K562 (cell line): ENCODE data around the gene RAG2. TPM values are rescaled to one million over a fixed set of nuclear protein-coding genes. Genes with fewer than 3 reads are reported as not detected.

Source experiments
- ATAC-seq: fragments of 200-7000 bp; cut with Tn5 transposase; 3 replicates; pipeline ENCODE4 v1.9.1; 2020; ENCODE audit warnings: moderate library complexity
- BruUV-seq: library from RNA; stranded (reverse); fragments of 400-500 nt; replicated peaks from 2 replicates; lab custom pipeline; 2021; lab: Mats Ljungman, UMichigan
- CTCF ChIA-PET: fragments of 300-600 bp; formaldehyde crosslinking; extraction: SDS; loops from one replicate; lab custom pipeline; 2021; ENCODE audit warnings: low intra/inter-chr PET ratio; lab: Yijun Ruan, JAX
- POLR2A ChIA-PET: fragments of 300-600, 350-650 bp; sonication (Branson Sonifier 250); formaldehyde crosslinking; extraction: SDS; loops from one replicate; lab custom pipeline; 2021; ENCODE audit warnings: antibody characterized with exemption, inconsistent platforms; lab: Yijun Ruan, JAX
- DNase-seq, 4 experiments: peaks; one replicate each; pipeline versions ENCODE4 v3.0.0 to v3.0.0-alpha.2; 2011 to 2018; ENCODE audit warnings: low spot score in 3 of 4, mixed read lengths in 3 of 4; ENCODE audit errors: extremely low read depth in 1 of 4
- FAIRE-seq: peaks from 2 replicates; lab custom pipeline; 2011; peaks lifted over from hg19 to GRCh38; lab: Jason Lieb, UNC
- H2AFZ ChIP-seq: 2 replicates; pipeline ENCODE4 v1.6.0; 2011; ENCODE audit warnings: low read depth, low read length, control low read depth, inconsistent platforms
- H3K27ac ChIP-seq: fragments of 200-600 bp; 3 replicates; pipeline ENCODE4 v1.8.0; 2011; ENCODE audit warnings: low read depth, mild to moderate bottlenecking, control low read depth, inconsistent platforms, low read length, moderate library complexity, mixed read lengths; ENCODE audit errors: extremely low read depth
- H3K27me3 ChIP-seq, 2 experiments: fragments of 300-600 bp in 1 of 2; 2 replicates in 1 of 2; 3 replicates in 1 of 2; pipeline versions ENCODE4 v1.6.0 to v1.8.0; 2011; ENCODE audit warnings: inconsistent platforms in 2 of 2, low read length in 2 of 2, mild to moderate bottlenecking in 1 of 2, mixed read lengths in 1 of 2, moderate library complexity in 1 of 2; ENCODE audit not compliant: control insufficient read depth in 2 of 2, insufficient read depth in 2 of 2
- H3K36me3 ChIP-seq: fragments of 300-600 bp; 3 replicates; pipeline ENCODE4 v1.8.0; 2011; ENCODE audit warnings: mild to moderate bottlenecking, low read length, inconsistent platforms; ENCODE audit not compliant: control insufficient read depth, insufficient read depth
- H3K4me1 ChIP-seq, 2 experiments: fragments of 200-600 bp in 1 of 2; replicated peaks in 1 of 2; 2 replicates in 1 of 2; 3 replicates in 1 of 2; pipeline versions ENCODE4 v1.5.1 to v1.8.0; 2011; ENCODE audit warnings: inconsistent platforms in 2 of 2, low read length in 2 of 2, mild to moderate bottlenecking in 1 of 2, mixed read lengths in 1 of 2, moderate library complexity in 1 of 2; ENCODE audit not compliant: control insufficient read depth in 2 of 2, insufficient read depth in 2 of 2
- H3K4me2 ChIP-seq: 2 replicates; pipeline ENCODE4 v1.6.1; 2011; ENCODE audit warnings: low read length, control low read depth, inconsistent platforms, mixed read lengths; ENCODE audit not compliant: insufficient read depth
- H3K4me3 ChIP-seq: fragments of 200-600 bp; sonication (generic), shearing (Covaris generic); 2 replicates; pipeline ENCODE4 v1.5.1; 2016; ENCODE audit warnings: control low read depth, inconsistent platforms
- H3K79me2 ChIP-seq: fragments of 200-600 bp; 3 replicates; pipeline ENCODE4 v1.8.0; 2011; ENCODE audit warnings: low read length, inconsistent platforms; ENCODE audit not compliant: control insufficient read depth, insufficient read depth
- H3K9ac ChIP-seq, 2 experiments: 2 replicates each; pipeline versions ENCODE4 v1.6.0 to v1.6.1; 2011; ENCODE audit warnings: low read depth in 2 of 2, low read length in 2 of 2, control low read depth in 1 of 2, inconsistent platforms in 1 of 2, mild to moderate bottlenecking in 1 of 2, mixed read lengths in 1 of 2; ENCODE audit not compliant: insufficient read depth in 1 of 2
- H3K9me1 ChIP-seq: one replicate; pipeline ENCODE4 v1.6.0; 2011; ENCODE audit warnings: inconsistent platforms, mild to moderate bottlenecking, low read length, moderate library complexity; ENCODE audit not compliant: control insufficient read depth, insufficient read depth
- H3K9me3 ChIP-seq: replicated peaks from 2 replicates; pipeline ENCODE4 v1.5.1; 2011; ENCODE audit warnings: low read depth, low read length, inconsistent platforms; ENCODE audit not compliant: control insufficient read depth, insufficient read depth
- H4K20me1 ChIP-seq: replicated peaks from 2 replicates; pipeline ENCODE4 v1.6.1; 2011; ENCODE audit warnings: low read length, inconsistent platforms, mixed read lengths; ENCODE audit not compliant: control insufficient read depth, insufficient read depth
- ATF4 ChIP-seq: fragments of 450-650 bp; formaldehyde crosslinking; IDR thresholded peaks from 2 replicates; pipeline ENCODE4 v1.4.0; 2022; ENCODE audit warnings: mild to moderate bottlenecking, moderate library complexity
- BCL6 ChIP-seq: fragments of 250-450 bp; sonication (Bioruptor Pico); IDR thresholded peaks from 2 replicates; pipeline ENCODE4 v1.4.0; 2020
- MEIS2 ChIP-seq: fragments of 450-650 bp; IDR thresholded peaks from 2 replicates; pipeline ENCODE4 v1.6.1; 2014; ENCODE audit warnings: mild to moderate bottlenecking; ENCODE audit not compliant: partially characterized antibody
- RBFOX2 ChIP-seq: fragments of 200-400 bp; formaldehyde crosslinking; IDR thresholded peaks from 2 replicates; pipeline ENCODE4 v1.6.1; 2017; ENCODE audit warnings: low read depth, mild to moderate bottlenecking, low read length, moderate library complexity
- RBM14 ChIP-seq: fragments of 200-400 bp; formaldehyde crosslinking; IDR thresholded peaks from 2 replicates; pipeline ENCODE4 v1.6.1; 2018; ENCODE audit warnings: low read depth, mild to moderate bottlenecking, low read length, moderate library complexity, borderline replicate concordance; ENCODE audit not compliant: insufficient read depth
- SMARCE1 ChIP-seq: fragments of 450-650 bp; IDR thresholded peaks from 2 replicates; pipeline ENCODE4 v1.7.1; 2016; ENCODE audit warnings: mild to moderate bottlenecking
- ZBTB43 ChIP-seq: sonication (generic); formaldehyde crosslinking; IDR thresholded peaks from 2 replicates; pipeline ENCODE4 v1.8.0; 2023; ENCODE audit warnings: mild to moderate bottlenecking, missing genetic modification reagents
- WGBS: fragments of 100-300 bp; shearing (Covaris generic); methylation state at CpG from one replicate; pipeline ENCODE4 v1.1.6; 2016; ENCODE audit warnings: low coverage, mixed read lengths; ENCODE audit not compliant: insufficient coverage; ENCODE audit errors: missing lambda C conversion rate; 5-methylcytosine and 5-hydroxymethylcytosine counted together
- in situ Hi-C: fragments of 300-500 bp; cut with MboI; formaldehyde crosslinking; loops from 4 replicates; pipeline ENCODE4 v1.15.0; 2018; ENCODE audit warnings: inconsistent platforms, mixed read lengths
- intact Hi-C: fragments of 100-400 bp; cut with micrococcal nuclease; formaldehyde crosslinking; loops from 2 replicates; pipeline ENCODE4 v1.14.2; 2022
- polyA plus RNA-seq, 8 experiments: library from polyadenylated mRNA; depleted of rRNA in 4 of 8; stranded (reverse) in 5 of 8; unstranded in 3 of 8; fragments of >200 nt; fragmentation: Nextera tagmentation in 2 of 8; fragmentation: Illumina TruSeq in 1 of 8; extraction: Ambion mirVana in 2 of 8; extraction: Trizol in 1 of 8; gene quantifications; 2 replicates each; pipeline versions ENCODE4 v1.2.1 to v1.2.3, GENCODE V29; 2011 to 2014; ENCODE audit warnings: inconsistent platforms in 1 of 8, missing spikeins in 1 of 8
- total RNA-seq, 7 experiments: library from RNA; depleted of rRNA in 6 of 7; stranded (reverse); fragments of >200 nt in 6 of 7; fragmentation: Illumina TruSeq in 2 of 7; extraction: Trizol in 2 of 7; gene quantifications; 2 replicates each; pipeline versions ENCODE4 v1.2.1 to v1.2.3, GENCODE V29; 2011 to 2021; ENCODE audit warnings: low replicate concordance in 1 of 7
- TF ChIP-seq, protein P1 (sequence below): fragments of 200-800 bp; sonication (Bioruptor generic); IDR thresholded peaks from 2 replicates; pipeline ENCODE4 v1.6.1; 2016; ENCODE audit warnings: missing genetic modification characterization, missing compliant biosample characterization
- TF ChIP-seq, protein P2 (sequence below): sonication (generic); formaldehyde crosslinking; IDR thresholded peaks from 2 replicates; pipeline ENCODE4 v1.8.1; 2023; ENCODE audit warnings: mild to moderate bottlenecking, missing genetic modification reagents
- TF ChIP-seq, protein P3 (sequence below): fragments of 250-450 bp; sonication (Bioruptor Pico); IDR thresholded peaks from 2 replicates; pipeline ENCODE4 v1.5.1; 2021; ENCODE audit warnings: mild to moderate bottlenecking

The RAG2 gene
- total and polyA plus RNA-seq, 9 of the 15 experiments (the other 6 are each of a cell fraction or from before 2014, with no cell fraction given) = 0.06 to 2.7 (median 0.26) TPM; not detected in 3

- TF ChIP-seq, protein P1, sequence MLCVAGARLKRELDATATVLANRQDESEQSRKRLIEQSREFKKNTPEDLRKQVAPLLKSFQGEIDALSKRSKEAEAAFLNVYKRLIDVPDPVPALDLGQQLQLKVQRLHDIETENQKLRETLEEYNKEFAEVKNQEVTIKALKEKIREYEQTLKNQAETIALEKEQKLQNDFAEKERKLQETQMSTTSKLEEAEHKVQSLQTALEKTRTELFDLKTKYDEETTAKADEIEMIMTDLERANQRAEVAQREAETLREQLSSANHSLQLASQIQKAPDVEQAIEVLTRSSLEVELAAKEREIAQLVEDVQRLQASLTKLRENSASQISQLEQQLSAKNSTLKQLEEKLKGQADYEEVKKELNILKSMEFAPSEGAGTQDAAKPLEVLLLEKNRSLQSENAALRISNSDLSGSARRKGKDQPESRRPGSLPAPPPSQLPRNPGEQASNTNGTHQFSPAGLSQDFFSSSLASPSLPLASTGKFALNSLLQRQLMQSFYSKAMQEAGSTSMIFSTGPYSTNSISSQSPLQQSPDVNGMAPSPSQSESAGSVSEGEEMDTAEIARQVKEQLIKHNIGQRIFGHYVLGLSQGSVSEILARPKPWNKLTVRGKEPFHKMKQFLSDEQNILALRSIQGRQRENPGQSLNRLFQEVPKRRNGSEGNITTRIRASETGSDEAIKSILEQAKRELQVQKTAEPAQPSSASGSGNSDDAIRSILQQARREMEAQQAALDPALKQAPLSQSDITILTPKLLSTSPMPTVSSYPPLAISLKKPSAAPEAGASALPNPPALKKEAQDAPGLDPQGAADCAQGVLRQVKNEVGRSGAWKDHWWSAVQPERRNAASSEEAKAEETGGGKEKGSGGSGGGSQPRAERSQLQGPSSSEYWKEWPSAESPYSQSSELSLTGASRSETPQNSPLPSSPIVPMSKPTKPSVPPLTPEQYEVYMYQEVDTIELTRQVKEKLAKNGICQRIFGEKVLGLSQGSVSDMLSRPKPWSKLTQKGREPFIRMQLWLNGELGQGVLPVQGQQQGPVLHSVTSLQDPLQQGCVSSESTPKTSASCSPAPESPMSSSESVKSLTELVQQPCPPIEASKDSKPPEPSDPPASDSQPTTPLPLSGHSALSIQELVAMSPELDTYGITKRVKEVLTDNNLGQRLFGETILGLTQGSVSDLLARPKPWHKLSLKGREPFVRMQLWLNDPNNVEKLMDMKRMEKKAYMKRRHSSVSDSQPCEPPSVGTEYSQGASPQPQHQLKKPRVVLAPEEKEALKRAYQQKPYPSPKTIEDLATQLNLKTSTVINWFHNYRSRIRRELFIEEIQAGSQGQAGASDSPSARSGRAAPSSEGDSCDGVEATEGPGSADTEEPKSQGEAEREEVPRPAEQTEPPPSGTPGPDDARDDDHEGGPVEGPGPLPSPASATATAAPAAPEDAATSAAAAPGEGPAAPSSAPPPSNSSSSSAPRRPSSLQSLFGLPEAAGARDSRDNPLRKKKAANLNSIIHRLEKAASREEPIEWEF (CRISPR knock-in tag) = no peak
- TF ChIP-seq BCL6 (CRISPR knock-in tag) = no peak
- TF ChIP-seq, protein P2, sequence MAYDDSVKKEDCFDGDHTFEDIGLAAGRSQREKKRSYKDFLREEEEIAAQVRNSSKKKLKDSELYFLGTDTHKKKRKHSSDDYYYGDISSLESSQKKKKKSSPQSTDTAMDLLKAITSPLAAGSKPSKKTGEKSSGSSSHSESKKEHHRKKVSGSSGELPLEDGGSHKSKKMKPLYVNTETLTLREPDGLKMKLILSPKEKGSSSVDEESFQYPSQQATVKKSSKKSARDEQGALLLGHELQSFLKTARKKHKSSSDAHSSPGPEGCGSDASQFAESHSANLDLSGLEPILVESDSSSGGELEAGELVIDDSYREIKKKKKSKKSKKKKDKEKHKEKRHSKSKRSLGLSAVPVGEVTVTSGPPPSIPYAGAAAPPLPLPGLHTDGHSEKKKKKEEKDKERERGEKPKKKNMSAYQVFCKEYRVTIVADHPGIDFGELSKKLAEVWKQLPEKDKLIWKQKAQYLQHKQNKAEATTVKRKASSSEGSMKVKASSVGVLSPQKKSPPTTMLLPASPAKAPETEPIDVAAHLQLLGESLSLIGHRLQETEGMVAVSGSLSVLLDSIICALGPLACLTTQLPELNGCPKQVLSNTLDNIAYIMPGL = no peak
- TF ChIP-seq, all 486 proteins: peak for 0
Observed at GRCh38 chr11:36627471-36627870, 29.4 kb upstream of the RAG2 start (continued).

DNA sequence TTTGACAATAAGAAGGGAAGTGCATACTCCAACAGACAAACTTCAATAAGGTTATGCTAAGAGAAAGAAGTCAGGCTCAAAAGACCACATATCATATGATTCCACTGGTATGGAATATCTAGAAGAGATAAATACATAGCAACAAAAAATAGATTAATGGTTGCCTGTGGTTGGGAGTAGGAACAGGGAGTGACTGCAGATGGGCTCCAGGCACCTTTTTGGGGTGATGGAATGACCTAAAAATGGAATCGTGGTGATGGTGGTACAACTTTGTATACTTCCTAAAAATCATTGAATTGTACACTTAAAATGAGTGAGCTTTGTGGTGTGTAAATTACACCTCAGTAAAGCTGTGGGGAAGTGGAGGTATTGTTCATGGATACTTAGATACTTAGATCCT lies 29.0 kb upstream of the RAG2 start:
- in situ Hi-C loops = no loop called here
- 0% methylated on average over 1 of the region's 1 CpG for WGBS
- POLR2A ChIA-PET = no interaction called here
- TF ChIP-seq SMARCE1 = no peak
- TF ChIP-seq ATF4 (CRISPR knock-in tag) = no peak
- TF ChIP-seq ZBTB43 = no peak
- TF ChIP-seq RBFOX2 = no peak
- no peak for TF ChIP-seq MEIS2
- TF ChIP-seq RBM14 = no peak
- TF ChIP-seq, protein P3, sequence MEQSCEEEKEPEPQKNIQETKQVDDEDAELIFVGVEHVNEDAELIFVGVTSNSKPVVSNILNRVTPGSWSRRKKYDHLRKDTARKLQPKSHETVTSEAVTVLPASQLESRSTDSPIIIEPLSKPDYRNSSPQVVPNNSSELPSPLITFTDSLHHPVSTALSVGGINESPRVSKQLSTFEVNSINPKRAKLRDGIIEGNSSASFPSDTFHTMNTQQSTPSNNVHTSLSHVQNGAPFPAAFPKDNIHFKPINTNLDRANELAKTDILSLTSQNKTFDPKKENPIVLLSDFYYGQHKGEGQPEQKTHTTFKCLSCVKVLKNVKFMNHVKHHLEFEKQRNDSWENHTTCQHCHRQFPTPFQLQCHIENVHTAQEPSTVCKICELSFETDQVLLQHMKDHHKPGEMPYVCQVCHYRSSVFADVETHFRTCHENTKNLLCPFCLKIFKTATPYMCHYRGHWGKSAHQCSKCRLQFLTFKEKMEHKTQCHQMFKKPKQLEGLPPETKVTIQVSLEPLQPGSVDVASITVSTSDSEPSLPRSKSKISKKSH (CRISPR knock-in tag) = no peak

More for the DNA sequence above, 29.0 kb upstream of the RAG2 start:
- no peak overlapping the region for H2AFZ ChIP-seq
- H3K79me2 ChIP-seq = no peaks in the 10 kb centered on the region
- H3K27me3 ChIP-seq = no peaks in the 10 kb centered on the region
- FAIRE-seq = no peak
- no peaks in the 10 kb centered on the region for H3K9me3 ChIP-seq
- H3K9ac ChIP-seq = no peak overlapping the region
- H4K20me1 ChIP-seq = no peaks in the 10 kb centered on the region
- BruUV-seq = no TSS peak
- intact Hi-C loops = loop anchor here (10.0 kb wide), 1 partner anchor 122 kb away; no protein-coding TSS in a partner anchor
- H3K4me1 ChIP-seq = no peaks in the 10 kb centered on the region
- no peak overlapping the region for H3K27ac ChIP-seq
- H3K4me3 ChIP-seq = no peak overlapping the region
- H3K9me1 ChIP-seq = no peaks in the 10 kb centered on the region
- CTCF ChIA-PET = no interaction called here
- no peak for DNase-seq
- H3K4me2 ChIP-seq = no peak overlapping the region
- ATAC-seq = no peak
- no peaks in the 10 kb centered on the region for H3K36me3 ChIP-seq
